HCT116 (cell line): ENCODE data around the gene ESRRB. TPM values are rescaled to one million over a fixed set of nuclear protein-coding genes. Genes with fewer than 3 reads are reported as not detected.

Source experiments
- ATAC-seq: fragments of 200-7000 bp; cut with Tn5 transposase; 2 replicates; pipeline ENCODE4 v1.9.1; 2020; ENCODE audit warnings: mild to moderate bottlenecking, moderate library complexity
- BruUV-seq: library from RNA; stranded (reverse); fragments of 400-500 nt; replicated peaks from 2 replicates; lab custom pipeline; 2021; lab: Mats Ljungman, UMichigan
- CTCF ChIA-PET: fragments of 300-600 bp; sonication (Branson Sonifier 250); formaldehyde crosslinking; loops from one replicate; lab custom pipeline; 2021; ENCODE audit warnings: antibody characterized with exemption; lab: Charles Lee
- POLR2A ChIA-PET: fragments of 300-600, 350-600 bp; sonication (Branson Sonifier 250); formaldehyde crosslinking; loops from one replicate; lab custom pipeline; 2021; ENCODE audit warnings: antibody characterized with exemption; lab: Charles Lee
- RAD21 ChIA-PET, 2 experiments: fragments of 300-600 bp; sonication (Branson Sonifier 250); formaldehyde crosslinking; loops; one replicate each; lab custom pipeline; 2023; ENCODE audit warnings: low total read pairs in 2 of 2; ENCODE audit not compliant: uncharacterized antibody in 2 of 2, unreplicated experiment in 2 of 2, low non-redundant PET in 1 of 2; lab: Charles Lee
- DNase-seq: peaks from one replicate; pipeline ENCODE4 v3.0.0-alpha.2; 2010; ENCODE audit warnings: low read depth, low spot score
- H2AFZ ChIP-seq: fragments of 200-600 bp; shearing (Covaris generic), sonication (generic); 2 replicates; pipeline ENCODE4 v1.6.1; 2017; ENCODE audit warnings: low read depth, mixed run types, mixed read lengths, antibody characterized with exemption, low read length; ENCODE audit not compliant: poor library complexity, severe bottlenecking
- H3K27ac ChIP-seq: 2 replicates; pipeline ENCODE4 v1.5.1; 2012; ENCODE audit warnings: low read depth, low read length
- H3K27me3 ChIP-seq: fragments of 200-600 bp; sonication (generic); 2 replicates; pipeline ENCODE4 v1.6.1; 2016; ENCODE audit warnings: mixed run types, low read length, mixed read lengths; ENCODE audit not compliant: insufficient read depth
- H3K36me3 ChIP-seq, 2 experiments: fragments of 200-500 bp in 1 of 2; fragments of 200-600 bp in 1 of 2; sonication (Bioruptor generic) in 1 of 2; sonication (generic) in 1 of 2; 2 replicates each; pipeline versions ENCODE4 v1.5.1 to v1.6.1; 2014 to 2016; ENCODE audit warnings: low read length in 2 of 2, inconsistent platforms in 1 of 2, mixed read lengths in 1 of 2, mixed run types in 1 of 2; ENCODE audit not compliant: insufficient read depth in 2 of 2, control insufficient read depth in 1 of 2
- H3K4me1 ChIP-seq, 2 experiments: fragments of 200-600 bp in 1 of 2; sonication (generic) in 1 of 2; 2 replicates each; pipeline versions ENCODE4 v1.5.1 to v1.6.1; 2012 to 2017; ENCODE audit warnings: low read length in 2 of 2, inconsistent platforms in 1 of 2, mild to moderate bottlenecking in 1 of 2, mixed read lengths in 1 of 2, mixed run types in 1 of 2, moderate library complexity in 1 of 2; ENCODE audit not compliant: insufficient read depth in 2 of 2, control insufficient read depth in 1 of 2
- H3K4me2 ChIP-seq: fragments of 200-600 bp; sonication (generic); 2 replicates; pipeline ENCODE4 v1.6.1; 2017; ENCODE audit warnings: mixed run types, low read length, mixed read lengths
- H3K4me3 ChIP-seq, 2 experiments: fragments of 200-600 bp in 1 of 2; sonication (generic) in 1 of 2; replicated peaks in 1 of 2; 2 replicates each; pipeline ENCODE4 v1.5.1; 2011 to 2016; ENCODE audit warnings: low read length in 2 of 2, control low read depth in 1 of 2, low read depth in 1 of 2, mild to moderate bottlenecking in 1 of 2, mixed read lengths in 1 of 2, mixed run types in 1 of 2
- H3K79me2 ChIP-seq: fragments of 200-600 bp; sonication (generic); 2 replicates; pipeline ENCODE4 v1.6.1; 2017; ENCODE audit warnings: mild to moderate bottlenecking, mixed run types, low read length, moderate library complexity, mixed read lengths; ENCODE audit not compliant: insufficient read depth
- H3K9ac ChIP-seq: fragments of 200-600 bp; sonication (generic); 2 replicates; pipeline ENCODE4 v1.6.1; 2016; ENCODE audit warnings: low read length, mixed read lengths
- H3K9me2 ChIP-seq: fragments of 200-600 bp; sonication (generic), shearing (Covaris generic); 2 replicates; pipeline ENCODE4 v1.6.1; 2017; ENCODE audit warnings: mixed run types, mild to moderate bottlenecking, moderate library complexity; ENCODE audit not compliant: insufficient read depth
- H3K9me3 ChIP-seq, 2 experiments: fragments of 200-500 bp in 1 of 2; fragments of 200-600 bp in 1 of 2; sonication (Bioruptor generic) in 1 of 2; sonication (generic) in 1 of 2; 2 replicates each; pipeline ENCODE4 v1.6.1; 2014 to 2017; ENCODE audit warnings: low read length in 2 of 2, mixed read lengths in 2 of 2, inconsistent platforms in 1 of 2, low read depth in 1 of 2, mild to moderate bottlenecking in 1 of 2, mixed run types in 1 of 2, moderate library complexity in 1 of 2; ENCODE audit not compliant: control insufficient read depth in 1 of 2, insufficient read depth in 1 of 2
- H4K20me1 ChIP-seq: fragments of 200-600 bp; sonication (generic), shearing (Covaris generic); 2 replicates; pipeline ENCODE4 v1.6.1; 2017; ENCODE audit warnings: mixed run types, mild to moderate bottlenecking, moderate library complexity; ENCODE audit not compliant: insufficient read depth
- CBX3 ChIP-seq: IDR thresholded peaks from 2 replicates; pipeline ENCODE4 v1.6.1; 2012; ENCODE audit warnings: low read depth
- EGR1 ChIP-seq: IDR thresholded peaks from 2 replicates; pipeline ENCODE4 v1.6.1; 2012; ENCODE audit warnings: low read depth
- ELF1 ChIP-seq: IDR thresholded peaks from 2 replicates; pipeline ENCODE4 v1.6.1; 2012; ENCODE audit warnings: low read depth, borderline replicate concordance
- EZH2 ChIP-seq: fragments of 200-600 bp; sonication (generic); IDR thresholded peaks from 2 replicates; pipeline ENCODE4 v1.6.1; 2017; ENCODE audit warnings: antibody characterized with exemption, mixed run types
- EZH2phosphoT487 ChIP-seq: fragments of 200-600 bp; IDR thresholded peaks from 2 replicates; pipeline ENCODE4 v1.6.1; 2018; ENCODE audit warnings: antibody characterized with exemption, borderline replicate concordance
- FOSL1 ChIP-seq: IDR thresholded peaks from 2 replicates; pipeline ENCODE4 v1.6.1; 2012; ENCODE audit warnings: low read depth
- JUND ChIP-seq: IDR thresholded peaks from 2 replicates; pipeline ENCODE4 v1.6.1; 2012
- POLR2A ChIP-seq: IDR thresholded peaks from 2 replicates; pipeline ENCODE4 v1.7.0; 2011; ENCODE audit warnings: borderline replicate concordance; ENCODE audit not compliant: insufficient read depth, insufficient read length; ENCODE audit errors: extremely low read depth
- RAD21 ChIP-seq: IDR thresholded peaks from 2 replicates; pipeline ENCODE4 v1.6.1; 2012; ENCODE audit warnings: low read depth, mild to moderate bottlenecking
- TCF7L2 ChIP-seq: IDR thresholded peaks from 2 replicates; pipeline ENCODE4 v1.7.0; 2011; ENCODE audit warnings: borderline replicate concordance, inconsistent platforms; ENCODE audit not compliant: insufficient read depth, insufficient read length; ENCODE audit errors: extremely low read depth
- YY1 ChIP-seq: IDR thresholded peaks from 2 replicates; pipeline ENCODE4 v1.6.1; 2011; ENCODE audit warnings: low read length, low read depth, moderate library complexity, mild to moderate bottlenecking; ENCODE audit not compliant: insufficient replicate concordance; ENCODE audit errors: extremely low read depth
- ZNF274 ChIP-seq: fragments of 200-500 bp; sonication (Bioruptor generic); IDR thresholded peaks from 2 replicates; pipeline ENCODE4 v1.6.1; 2014; ENCODE audit warnings: mild to moderate bottlenecking, low read depth, low read length, inconsistent platforms
- intact Hi-C: fragments of 100-400 bp; cut with micrococcal nuclease; formaldehyde crosslinking; loops from 2 replicates; pipeline ENCODE4 v1.10.0; 2022
- total RNA-seq: library from RNA; stranded (reverse); gene quantifications from one replicate; pipeline ENCODE4 v1.2.1, GENCODE V29; 2021; ENCODE audit not compliant: unreplicated experiment
- TF ChIP-seq, protein P1 (sequence below): IDR thresholded peaks from 2 replicates; pipeline ENCODE4 v1.6.1; 2012
- TF ChIP-seq, protein P2 (sequence below), 3 experiments: fragments of 200-600 bp in 1 of 3; sonication (generic) in 1 of 3; IDR thresholded peaks in 2 of 3; conservative IDR thresholded peaks in 1 of 3; 2 replicates each; pipeline ENCODE4 v1.5.1; 2012 to 2017; ENCODE audit warnings: low read depth in 2 of 3, low read length in 2 of 3, antibody characterized with exemption in 1 of 3, borderline replicate concordance in 1 of 3, control low read depth in 1 of 3, mild to moderate bottlenecking in 1 of 3, mixed read lengths in 1 of 3, mixed run types in 1 of 3, moderate library complexity in 1 of 3; ENCODE audit not compliant: insufficient read depth in 1 of 3
- TF ChIP-seq, protein P3 (sequence below): IDR thresholded peaks from 2 replicates; pipeline ENCODE4 v1.6.1; 2011; ENCODE audit warnings: mild to moderate bottlenecking, low read length, moderate library complexity; ENCODE audit not compliant: insufficient replicate concordance; ENCODE audit errors: extremely low read depth
- TF ChIP-seq, protein P4 (sequence below): IDR thresholded peaks from 2 replicates; pipeline ENCODE4 v1.6.1; 2012

Gene ESRRB
- total RNA-seq, 1 experiment from 2014 or later = 1.9 TPM

DNA sequence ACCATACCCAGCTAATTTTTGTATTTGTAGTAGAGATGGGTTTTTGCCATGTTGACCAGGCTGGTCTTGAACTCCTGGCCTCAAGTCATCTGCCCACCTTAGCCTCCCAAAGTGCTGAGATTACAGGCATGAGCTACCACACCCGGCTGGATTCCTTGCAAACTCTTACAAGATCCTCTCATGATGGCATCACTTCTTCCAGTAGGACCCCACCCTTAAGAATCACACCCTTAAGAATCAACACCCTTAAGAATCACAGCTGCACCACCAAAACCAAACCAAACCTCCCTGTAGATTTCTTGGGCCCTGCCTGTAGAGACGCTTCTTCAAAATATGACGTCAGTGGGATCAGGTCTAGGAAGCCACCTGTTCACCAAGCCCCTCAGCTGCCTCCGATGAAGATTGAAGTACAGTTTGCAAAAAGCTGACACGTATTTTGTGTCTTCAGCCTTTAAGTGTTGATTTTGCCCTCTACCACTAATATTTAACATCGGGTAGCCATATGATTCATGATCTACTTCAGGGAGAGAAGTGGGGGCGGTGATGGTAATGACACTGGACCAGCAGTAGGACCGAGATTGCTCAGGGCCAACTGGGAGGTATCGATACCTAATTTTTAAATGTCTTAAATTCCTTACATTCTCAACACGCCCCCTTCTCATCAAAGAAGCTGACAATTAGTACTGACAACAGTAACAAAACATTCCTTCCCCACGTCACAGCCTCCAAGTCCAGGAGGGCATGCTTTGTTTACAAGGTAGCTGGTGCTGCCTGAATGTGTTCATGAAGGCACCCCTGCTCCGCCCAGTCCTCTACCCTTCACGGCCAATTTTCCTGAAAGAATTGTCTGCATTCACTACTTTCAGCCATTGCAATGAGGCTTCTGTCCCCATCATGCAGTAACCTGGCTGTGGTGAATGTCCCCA lies 57.2 kb downstream of the ESRRB start:
- DNase-seq (no peak), ATAC-seq (no peak)
- Histone ChIP-seq H4K20me1 (no peaks in the 10 kb centered on the region), H3K36me3 (no peaks in the 10 kb centered on the region), H3K27me3 (no peaks in the 10 kb centered on the region), H3K4me2 (no peak overlapping the region), H3K4me3 (no peak overlapping the region), H3K9ac (no peak overlapping the region), H3K79me2 (no peaks in the 10 kb centered on the region), H3K4me1 (no peaks in the 10 kb centered on the region), H3K27ac (no peak overlapping the region), H3K9me3 (no peaks in the 10 kb centered on the region), H3K9me2 (no peaks in the 10 kb centered on the region), H2AFZ (no peak overlapping the region)
- intact Hi-C loops = no loop called here
- BruUV-seq = no TSS peak
- ChIA-PET RAD21 (no interaction called here), CTCF (no interaction called here), POLR2A (no interaction called here)
- TF ChIP-seq JUND (no peak), POLR2A (no peak), ZNF274 (no peak), RAD21 (no peak), FOSL1 (no peak), YY1 (no peak), CBX3 (no peak), EGR1 (no peak), ELF1 (no peak), EZH2phosphoT487 (no peak), TCF7L2 (no peak), EZH2 (no peak)
- TF ChIP-seq, protein P1, sequence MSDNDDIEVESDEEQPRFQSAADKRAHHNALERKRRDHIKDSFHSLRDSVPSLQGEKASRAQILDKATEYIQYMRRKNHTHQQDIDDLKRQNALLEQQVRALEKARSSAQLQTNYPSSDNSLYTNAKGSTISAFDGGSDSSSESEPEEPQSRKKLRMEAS = no peak
- TF ChIP-seq, protein P2, sequence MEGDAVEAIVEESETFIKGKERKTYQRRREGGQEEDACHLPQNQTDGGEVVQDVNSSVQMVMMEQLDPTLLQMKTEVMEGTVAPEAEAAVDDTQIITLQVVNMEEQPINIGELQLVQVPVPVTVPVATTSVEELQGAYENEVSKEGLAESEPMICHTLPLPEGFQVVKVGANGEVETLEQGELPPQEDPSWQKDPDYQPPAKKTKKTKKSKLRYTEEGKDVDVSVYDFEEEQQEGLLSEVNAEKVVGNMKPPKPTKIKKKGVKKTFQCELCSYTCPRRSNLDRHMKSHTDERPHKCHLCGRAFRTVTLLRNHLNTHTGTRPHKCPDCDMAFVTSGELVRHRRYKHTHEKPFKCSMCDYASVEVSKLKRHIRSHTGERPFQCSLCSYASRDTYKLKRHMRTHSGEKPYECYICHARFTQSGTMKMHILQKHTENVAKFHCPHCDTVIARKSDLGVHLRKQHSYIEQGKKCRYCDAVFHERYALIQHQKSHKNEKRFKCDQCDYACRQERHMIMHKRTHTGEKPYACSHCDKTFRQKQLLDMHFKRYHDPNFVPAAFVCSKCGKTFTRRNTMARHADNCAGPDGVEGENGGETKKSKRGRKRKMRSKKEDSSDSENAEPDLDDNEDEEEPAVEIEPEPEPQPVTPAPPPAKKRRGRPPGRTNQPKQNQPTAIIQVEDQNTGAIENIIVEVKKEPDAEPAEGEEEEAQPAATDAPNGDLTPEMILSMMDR (IDR thresholded peaks at IDR 0.05 in 2 of 3, conservative IDR thresholded peaks at IDR 0.05 in 1 of 3; ENCODE audit: borderline replicate concordance in 1 of 3, insufficient read depth in 1 of 3, low read depth in 2 of 3, low read length in 2 of 3) = no peak
- TF ChIP-seq, protein P3, sequence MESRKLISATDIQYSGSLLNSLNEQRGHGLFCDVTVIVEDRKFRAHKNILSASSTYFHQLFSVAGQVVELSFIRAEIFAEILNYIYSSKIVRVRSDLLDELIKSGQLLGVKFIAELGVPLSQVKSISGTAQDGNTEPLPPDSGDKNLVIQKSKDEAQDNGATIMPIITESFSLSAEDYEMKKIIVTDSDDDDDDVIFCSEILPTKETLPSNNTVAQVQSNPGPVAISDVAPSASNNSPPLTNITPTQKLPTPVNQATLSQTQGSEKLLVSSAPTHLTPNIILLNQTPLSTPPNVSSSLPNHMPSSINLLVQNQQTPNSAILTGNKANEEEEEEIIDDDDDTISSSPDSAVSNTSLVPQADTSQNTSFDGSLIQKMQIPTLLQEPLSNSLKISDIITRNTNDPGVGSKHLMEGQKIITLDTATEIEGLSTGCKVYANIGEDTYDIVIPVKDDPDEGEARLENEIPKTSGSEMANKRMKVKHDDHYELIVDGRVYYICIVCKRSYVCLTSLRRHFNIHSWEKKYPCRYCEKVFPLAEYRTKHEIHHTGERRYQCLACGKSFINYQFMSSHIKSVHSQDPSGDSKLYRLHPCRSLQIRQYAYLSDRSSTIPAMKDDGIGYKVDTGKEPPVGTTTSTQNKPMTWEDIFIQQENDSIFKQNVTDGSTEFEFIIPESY = no peak
- TF ChIP-seq, protein P4, sequence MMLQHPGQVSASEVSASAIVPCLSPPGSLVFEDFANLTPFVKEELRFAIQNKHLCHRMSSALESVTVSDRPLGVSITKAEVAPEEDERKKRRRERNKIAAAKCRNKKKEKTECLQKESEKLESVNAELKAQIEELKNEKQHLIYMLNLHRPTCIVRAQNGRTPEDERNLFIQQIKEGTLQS = no peak
